Neural cell (in vitro differentiated cells): ENCODE measurements around the gene DPM2. TPM values are rescaled to one million over a fixed set of nuclear protein-coding genes. Genes with fewer than 3 reads are reported as not detected.

Experiments used
- H2AFZ ChIP-seq: fragments of 200-600, 300-800 bp; sonication (generic), shearing (Covaris generic); 2 replicates; pipeline ENCODE4 v1.6.0; 2014; ENCODE audit warnings: low read depth, mild to moderate bottlenecking, antibody characterized with exemption, low read length, moderate library complexity
- H3F3A ChIP-seq: fragments of 200-600 bp; shearing (Covaris generic); 2 replicates; pipeline ENCODE4 v1.6.1; 2016; ENCODE audit warnings: mild to moderate bottlenecking, moderate library complexity, mixed read lengths, antibody characterized with exemption, low read length; ENCODE audit not compliant: insufficient read depth, poor library complexity, severe bottlenecking
- H3K27ac ChIP-seq: fragments of 200-600, 300-800 bp; sonication (generic), shearing (Covaris generic); 2 replicates; pipeline ENCODE4 v1.5.1; 2014; ENCODE audit warnings: mild to moderate bottlenecking, low read length, moderate library complexity
- H3K27me3 ChIP-seq: fragments of 300-800, 200-600 bp; sonication (generic), shearing (Covaris generic); 2 replicates; pipeline ENCODE4 v1.6.0; 2014; ENCODE audit warnings: mild to moderate bottlenecking, low read depth, low read length, moderate library complexity; ENCODE audit not compliant: insufficient read depth
- H3K36me3 ChIP-seq: fragments of 300-800, 200-600 bp; sonication (generic), shearing (Covaris generic); 2 replicates; pipeline ENCODE4 v1.5.1; 2014; ENCODE audit warnings: mild to moderate bottlenecking, antibody characterized with exemption, low read length, moderate library complexity; ENCODE audit not compliant: insufficient read depth
- H3K4me2 ChIP-seq: fragments of 300-800, 200-600 bp; sonication (generic), shearing (Covaris generic); 2 replicates; pipeline ENCODE4 v1.6.0; 2014; ENCODE audit warnings: mild to moderate bottlenecking, low read length
- H3K4me3 ChIP-seq: fragments of 300-800, 200-600 bp; sonication (generic), shearing (Covaris generic); 2 replicates; pipeline ENCODE4 v1.5.1; 2014; ENCODE audit warnings: mild to moderate bottlenecking, low read length, moderate library complexity
- H3K79me2 ChIP-seq: fragments of 200-600 bp; shearing (Covaris generic); replicated peaks from 2 replicates; pipeline ENCODE4 v1.6.0; 2014; ENCODE audit warnings: mild to moderate bottlenecking, low read length, moderate library complexity; ENCODE audit not compliant: insufficient read depth
- H3K9ac ChIP-seq: fragments of 300-800, 200-600 bp; sonication (generic), shearing (Covaris generic); 2 replicates; pipeline ENCODE4 v1.6.1; 2016; ENCODE audit warnings: mild to moderate bottlenecking, low read length, mixed read lengths
- H3K9me2 ChIP-seq: fragments of 200-600 bp; shearing (Covaris generic); 2 replicates; pipeline ENCODE4 v1.6.1; 2016; ENCODE audit warnings: mild to moderate bottlenecking, low read length, mixed read lengths; ENCODE audit not compliant: insufficient read depth
- H3K9me3 ChIP-seq: fragments of 200-600, 300-800 bp; sonication (generic), shearing (Covaris generic); 2 replicates; pipeline ENCODE4 v1.6.1; 2016; ENCODE audit warnings: mild to moderate bottlenecking, mixed run types, low read length, moderate library complexity, mixed read lengths
- H4K20me1 ChIP-seq: fragments of 200-600 bp; shearing (Covaris generic); 2 replicates; pipeline ENCODE4 v1.6.1; 2016; ENCODE audit warnings: mild to moderate bottlenecking, mixed run types; ENCODE audit not compliant: insufficient read depth
- EP300 ChIP-seq: fragments of 450-650 bp; conservative IDR thresholded peaks from 2 replicates; pipeline ENCODE4 v1.6.1; 2014; ENCODE audit warnings: antibody characterized with exemption, mild to moderate bottlenecking, moderate library complexity; ENCODE audit not compliant: poor library complexity, severe bottlenecking
- EZH2 ChIP-seq: fragments of 200-600, 300-800 bp; shearing (Covaris generic), sonication (generic); IDR thresholded peaks from 2 replicates; pipeline ENCODE4 v1.6.1; 2014; ENCODE audit warnings: antibody characterized with exemption, low read length, borderline replicate concordance, mild to moderate bottlenecking; ENCODE audit not compliant: insufficient read depth, poor library complexity, severe bottlenecking
- MXI1 ChIP-seq: fragments of 450-650 bp; conservative IDR thresholded peaks from 2 replicates; pipeline ENCODE4 v1.6.1; 2014; ENCODE audit warnings: antibody characterized with exemption, mild to moderate bottlenecking; ENCODE audit not compliant: poor library complexity, severe bottlenecking
- POLR2AphosphoS5 ChIP-seq: IDR thresholded peaks from 2 replicates; pipeline ENCODE4 v1.6.1; 2012
- RAD21 ChIP-seq: fragments of 450-650 bp; conservative IDR thresholded peaks from 2 replicates; pipeline ENCODE4 v1.6.1; 2014; ENCODE audit warnings: antibody characterized with exemption, mild to moderate bottlenecking, moderate library complexity
- SMC3 ChIP-seq: fragments of 450-650 bp; conservative IDR thresholded peaks from 2 replicates; pipeline ENCODE4 v1.6.1; 2014; ENCODE audit warnings: antibody characterized with exemption, mild to moderate bottlenecking, moderate library complexity; ENCODE audit not compliant: poor library complexity
- TAF1 ChIP-seq: IDR thresholded peaks from 2 replicates; pipeline ENCODE4 v1.6.1; 2012; ENCODE audit warnings: low read depth
- polyA minus RNA-seq: library from RNA; depleted of rRNA, polyadenylated mRNA; stranded (reverse); fragments of >200 nt; gene quantifications from 2 replicates; pipeline ENCODE4 v1.2.3, GENCODE V29; 2014
- polyA plus RNA-seq: library from polyadenylated mRNA; depleted of rRNA; stranded (reverse); fragments of >200 nt; gene quantifications from 2 replicates; pipeline ENCODE4 v1.2.3, GENCODE V29; 2014
- TF ChIP-seq, protein P1 (sequence below): IDR thresholded peaks from 2 replicates; pipeline ENCODE4 v1.6.1; 2012; ENCODE audit warnings: borderline replicate concordance
- TF ChIP-seq, protein P2 (sequence below): fragments of 450-650 bp; IDR thresholded peaks from 2 replicates; pipeline ENCODE4 v1.5.1; 2014; ENCODE audit warnings: antibody characterized with exemption, mild to moderate bottlenecking, moderate library complexity; ENCODE audit not compliant: poor library complexity, severe bottlenecking

The DPM2 gene, protein sequence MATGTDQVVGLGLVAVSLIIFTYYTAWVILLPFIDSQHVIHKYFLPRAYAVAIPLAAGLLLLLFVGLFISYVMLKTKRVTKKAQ
- polyA plus RNA-seq (30.5 and 44.9 TPM in 2 replicates), polyA minus RNA-seq (15.3 and 20.8 TPM in 2 replicates)

- Histone ChIP-seq H2AFZ (peak within 1 kb of the TSS; percentile 69), H3K4me2 (peak within 1 kb of the TSS; percentile 95)
Measured at GRCh38 chr9:127937388-127938297, at the start of gene DPM2. Gene DPM2 (minus strand): TSS chr9:127937854. CDS start chr9:127937820, 34 bp downstream.

DNA sequence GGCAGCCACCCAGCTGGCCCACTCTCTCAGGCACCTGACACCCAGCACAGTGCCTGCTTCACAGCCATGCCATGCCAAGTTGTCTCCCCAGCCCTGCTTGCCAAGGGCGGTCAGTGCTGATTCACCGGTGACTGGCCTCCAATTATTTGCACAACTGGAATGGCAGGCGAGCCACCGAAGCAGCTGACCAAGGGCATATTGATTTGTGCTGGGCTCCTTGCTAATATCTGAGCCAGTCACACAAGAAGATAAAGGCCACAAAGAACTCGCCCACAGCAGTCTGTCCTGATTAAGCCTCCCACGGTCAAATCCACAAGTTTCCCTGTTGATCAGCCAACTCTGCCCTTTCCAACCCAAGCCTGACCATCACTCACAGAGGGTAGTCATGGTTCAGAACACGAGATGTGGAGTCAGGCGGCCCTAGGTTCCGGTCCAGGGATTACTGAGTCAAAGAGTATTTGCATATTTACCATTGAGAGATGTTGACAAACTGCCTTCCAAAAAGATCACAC lies 49.5 kb upstream of the DPM2 start:
- Histone ChIP-seq H3F3A (no peaks in the 10 kb centered on the region), H4K20me1 (no peaks in the 10 kb centered on the region), H3K27me3 (no peaks in the 10 kb centered on the region), H2AFZ (no peak overlapping the region), H3K79me2 (no peaks in the 10 kb centered on the region), H3K9ac (no peak overlapping the region), H3K9me2 (no peaks in the 10 kb centered on the region), H3K4me2 (no peak overlapping the region), H3K27ac (no peak overlapping the region), H3K9me3 (no peaks in the 10 kb centered on the region), H3K4me3 (no peak overlapping the region), H3K36me3 (no peaks in the 10 kb centered on the region)
- TF ChIP-seq RAD21 (no peak), POLR2AphosphoS5 (no peak), SMC3 (no peak), MXI1 (no peak), TAF1 (no peak), EZH2 (no peak), EP300 (no peak)
- TF ChIP-seq, protein P1, sequence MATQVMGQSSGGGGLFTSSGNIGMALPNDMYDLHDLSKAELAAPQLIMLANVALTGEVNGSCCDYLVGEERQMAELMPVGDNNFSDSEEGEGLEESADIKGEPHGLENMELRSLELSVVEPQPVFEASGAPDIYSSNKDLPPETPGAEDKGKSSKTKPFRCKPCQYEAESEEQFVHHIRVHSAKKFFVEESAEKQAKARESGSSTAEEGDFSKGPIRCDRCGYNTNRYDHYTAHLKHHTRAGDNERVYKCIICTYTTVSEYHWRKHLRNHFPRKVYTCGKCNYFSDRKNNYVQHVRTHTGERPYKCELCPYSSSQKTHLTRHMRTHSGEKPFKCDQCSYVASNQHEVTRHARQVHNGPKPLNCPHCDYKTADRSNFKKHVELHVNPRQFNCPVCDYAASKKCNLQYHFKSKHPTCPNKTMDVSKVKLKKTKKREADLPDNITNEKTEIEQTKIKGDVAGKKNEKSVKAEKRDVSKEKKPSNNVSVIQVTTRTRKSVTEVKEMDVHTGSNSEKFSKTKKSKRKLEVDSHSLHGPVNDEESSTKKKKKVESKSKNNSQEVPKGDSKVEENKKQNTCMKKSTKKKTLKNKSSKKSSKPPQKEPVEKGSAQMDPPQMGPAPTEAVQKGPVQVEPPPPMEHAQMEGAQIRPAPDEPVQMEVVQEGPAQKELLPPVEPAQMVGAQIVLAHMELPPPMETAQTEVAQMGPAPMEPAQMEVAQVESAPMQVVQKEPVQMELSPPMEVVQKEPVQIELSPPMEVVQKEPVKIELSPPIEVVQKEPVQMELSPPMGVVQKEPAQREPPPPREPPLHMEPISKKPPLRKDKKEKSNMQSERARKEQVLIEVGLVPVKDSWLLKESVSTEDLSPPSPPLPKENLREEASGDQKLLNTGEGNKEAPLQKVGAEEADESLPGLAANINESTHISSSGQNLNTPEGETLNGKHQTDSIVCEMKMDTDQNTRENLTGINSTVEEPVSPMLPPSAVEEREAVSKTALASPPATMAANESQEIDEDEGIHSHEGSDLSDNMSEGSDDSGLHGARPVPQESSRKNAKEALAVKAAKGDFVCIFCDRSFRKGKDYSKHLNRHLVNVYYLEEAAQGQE = no peak
- TF ChIP-seq, protein P2, sequence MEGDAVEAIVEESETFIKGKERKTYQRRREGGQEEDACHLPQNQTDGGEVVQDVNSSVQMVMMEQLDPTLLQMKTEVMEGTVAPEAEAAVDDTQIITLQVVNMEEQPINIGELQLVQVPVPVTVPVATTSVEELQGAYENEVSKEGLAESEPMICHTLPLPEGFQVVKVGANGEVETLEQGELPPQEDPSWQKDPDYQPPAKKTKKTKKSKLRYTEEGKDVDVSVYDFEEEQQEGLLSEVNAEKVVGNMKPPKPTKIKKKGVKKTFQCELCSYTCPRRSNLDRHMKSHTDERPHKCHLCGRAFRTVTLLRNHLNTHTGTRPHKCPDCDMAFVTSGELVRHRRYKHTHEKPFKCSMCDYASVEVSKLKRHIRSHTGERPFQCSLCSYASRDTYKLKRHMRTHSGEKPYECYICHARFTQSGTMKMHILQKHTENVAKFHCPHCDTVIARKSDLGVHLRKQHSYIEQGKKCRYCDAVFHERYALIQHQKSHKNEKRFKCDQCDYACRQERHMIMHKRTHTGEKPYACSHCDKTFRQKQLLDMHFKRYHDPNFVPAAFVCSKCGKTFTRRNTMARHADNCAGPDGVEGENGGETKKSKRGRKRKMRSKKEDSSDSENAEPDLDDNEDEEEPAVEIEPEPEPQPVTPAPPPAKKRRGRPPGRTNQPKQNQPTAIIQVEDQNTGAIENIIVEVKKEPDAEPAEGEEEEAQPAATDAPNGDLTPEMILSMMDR = no peak

More at GRCh38 chr9:127937388-127938297, at the start of gene DPM2:
- TF ChIP-seq, protein P2 = no peak
- TF ChIP-seq SMC3 (no peak), MXI1 (peak; percentile 82), EZH2 (no peak), POLR2AphosphoS5 (peak; percentile 70), TAF1 (no peak)
- no peaks in the 10 kb centered on the region for H3F3A ChIP-seq
- peak within 1 kb of the TSS; percentile 92 for H3K4me3 ChIP-seq
- no peaks in the 10 kb centered on the region for H3K9me3 ChIP-seq
- peak within 1 kb of the TSS; percentile 65 for H3K9ac ChIP-seq
- H4K20me1 ChIP-seq = no peaks in the 10 kb centered on the region
- peaks cover 11% of the 10 kb centered on the region for H3K79me2 ChIP-seq
- no peaks in the 10 kb centered on the region for H3K36me3 ChIP-seq
- H3K27me3 ChIP-seq = no peaks in the 10 kb centered on the region
- H3K27ac ChIP-seq = peak within 1 kb of the TSS; percentile 16
- no peaks in the 10 kb centered on the region for H3K9me2 ChIP-seq
